ENCODE measurements around the gene CD300LG.

DNA sequence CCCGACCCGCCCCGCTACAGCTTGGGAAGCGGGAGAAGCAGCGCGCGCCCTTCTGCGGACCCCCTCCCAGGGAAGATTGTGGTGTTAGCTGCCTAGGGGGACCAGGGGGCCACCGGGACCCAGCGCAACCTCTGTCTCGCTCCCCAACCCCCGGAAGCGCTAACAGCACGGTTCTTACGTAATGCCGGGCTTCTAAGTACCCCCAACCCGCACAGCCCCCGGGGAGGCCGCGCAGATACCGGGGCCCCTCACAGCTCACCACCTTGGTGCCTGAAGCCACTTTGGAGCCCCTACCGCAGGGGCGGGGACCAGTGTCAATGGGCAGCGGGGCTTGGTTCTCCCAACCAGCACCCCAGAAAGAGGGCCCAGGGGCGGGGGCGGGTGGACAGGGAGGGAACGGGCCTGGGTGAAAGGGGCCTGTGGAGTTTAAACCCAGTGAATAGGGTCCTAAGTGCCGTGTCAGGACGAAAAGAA lies 60.0 kb downstream of the CD300LG start:
- TF ChIP-seq, protein P1, sequence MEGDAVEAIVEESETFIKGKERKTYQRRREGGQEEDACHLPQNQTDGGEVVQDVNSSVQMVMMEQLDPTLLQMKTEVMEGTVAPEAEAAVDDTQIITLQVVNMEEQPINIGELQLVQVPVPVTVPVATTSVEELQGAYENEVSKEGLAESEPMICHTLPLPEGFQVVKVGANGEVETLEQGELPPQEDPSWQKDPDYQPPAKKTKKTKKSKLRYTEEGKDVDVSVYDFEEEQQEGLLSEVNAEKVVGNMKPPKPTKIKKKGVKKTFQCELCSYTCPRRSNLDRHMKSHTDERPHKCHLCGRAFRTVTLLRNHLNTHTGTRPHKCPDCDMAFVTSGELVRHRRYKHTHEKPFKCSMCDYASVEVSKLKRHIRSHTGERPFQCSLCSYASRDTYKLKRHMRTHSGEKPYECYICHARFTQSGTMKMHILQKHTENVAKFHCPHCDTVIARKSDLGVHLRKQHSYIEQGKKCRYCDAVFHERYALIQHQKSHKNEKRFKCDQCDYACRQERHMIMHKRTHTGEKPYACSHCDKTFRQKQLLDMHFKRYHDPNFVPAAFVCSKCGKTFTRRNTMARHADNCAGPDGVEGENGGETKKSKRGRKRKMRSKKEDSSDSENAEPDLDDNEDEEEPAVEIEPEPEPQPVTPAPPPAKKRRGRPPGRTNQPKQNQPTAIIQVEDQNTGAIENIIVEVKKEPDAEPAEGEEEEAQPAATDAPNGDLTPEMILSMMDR (IDR thresholded peaks at IDR 0.05), result no peak
- TF ChIP-seq POLR2A (IDR thresholded peaks at IDR 0.05) (no peak), EP300 (IDR thresholded peaks at IDR 0.05) (no peak)
